Stimulated activated CD8-positive, alpha-beta memory T cell treated with anti-CD3 and anti-CD28 coated beads, Interleukin-4, amount 100 ng/mL, for 48 hours (primary cell): ENCODE data around the gene S100A3.

ENCODE experiments used
- DNase-seq: peaks from one replicate; pipeline ENCODE4 v3.0.0-alpha.2; 2020

The S100A3 gene

DNA sequence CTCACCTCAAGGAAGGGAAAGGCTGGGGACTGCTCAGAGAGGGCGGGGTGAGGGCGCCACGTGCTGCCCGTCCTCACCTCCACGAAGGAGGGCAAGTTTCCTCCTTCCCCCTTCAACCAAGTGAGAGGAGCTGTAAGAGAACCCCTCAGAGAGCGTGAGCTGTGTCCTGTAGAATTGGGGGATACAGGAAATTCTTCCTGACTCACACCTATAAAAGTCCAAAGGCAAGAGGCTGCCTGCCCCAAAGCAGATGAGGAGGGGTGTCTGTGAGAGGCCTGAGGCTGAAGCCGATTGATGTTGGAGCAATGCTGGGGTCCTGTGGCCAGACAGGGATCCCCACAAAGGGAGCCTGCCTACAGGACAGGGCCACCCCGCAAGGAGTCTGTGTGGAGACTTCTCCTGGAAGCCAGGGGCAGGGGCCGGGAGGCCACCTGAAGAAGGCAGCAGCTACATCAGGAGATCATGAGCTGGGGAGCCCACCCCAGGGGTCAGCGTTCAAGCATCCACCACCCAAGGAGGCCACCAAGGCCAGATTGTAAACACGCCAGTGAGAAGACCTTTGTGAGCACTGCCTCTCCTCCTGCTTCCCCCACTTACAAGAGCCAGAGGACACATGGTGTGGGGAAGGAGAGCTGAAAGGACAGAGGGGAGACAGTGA lies 41.0 kb downstream of the S100A3 start:
- no peak for DNase-seq

DNA sequence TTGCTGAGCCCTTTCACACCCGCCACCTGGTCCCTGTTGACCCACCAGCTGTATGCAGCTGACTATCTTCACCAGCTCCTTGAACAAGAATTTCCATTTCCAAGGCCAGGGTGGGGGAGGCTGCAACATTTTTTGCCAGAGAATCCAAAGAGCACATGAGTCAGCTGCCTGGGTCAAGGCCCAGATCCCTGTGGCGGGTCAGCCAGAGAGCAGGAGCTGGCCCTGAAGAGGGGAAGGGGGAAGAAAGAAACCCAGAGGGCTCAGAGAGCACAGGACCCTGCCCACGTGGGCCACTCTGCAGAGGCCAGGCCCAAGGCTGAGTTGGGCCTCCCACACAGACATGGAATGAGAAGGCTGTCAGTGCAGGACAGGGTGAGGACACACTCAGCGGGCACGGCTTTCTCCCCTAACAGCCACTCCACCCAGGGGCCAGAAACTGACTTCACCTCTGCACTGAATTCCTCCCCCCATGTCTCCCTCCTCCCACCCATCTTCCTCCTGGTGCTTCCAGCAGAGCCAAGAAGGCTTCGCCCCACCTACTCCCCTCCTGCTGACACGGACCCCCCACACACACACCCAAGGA lies 42.1 kb downstream of the S100A3 start:
- DNase-seq: no peak

DNA sequence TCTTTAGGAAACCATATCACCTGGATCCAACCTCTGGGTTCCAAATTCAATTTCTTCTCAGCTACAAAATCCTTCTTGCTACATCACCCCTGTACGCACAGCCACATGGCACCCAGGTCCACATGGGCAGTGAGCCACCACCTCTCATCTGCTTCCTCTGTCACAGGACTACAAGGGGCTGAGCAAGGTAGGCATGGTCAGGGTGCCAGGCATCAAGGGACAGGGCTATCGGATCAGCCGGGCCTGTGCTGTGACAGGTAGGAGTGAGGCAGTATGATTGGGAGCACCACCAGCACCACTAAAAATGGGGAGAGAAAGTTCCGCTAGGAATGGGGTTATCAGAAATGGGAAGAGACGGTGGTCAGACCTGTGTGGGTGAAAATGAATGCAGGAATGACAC lies 42.7 kb downstream of the S100A3 start:
- DNase-seq: no peak

DNA sequence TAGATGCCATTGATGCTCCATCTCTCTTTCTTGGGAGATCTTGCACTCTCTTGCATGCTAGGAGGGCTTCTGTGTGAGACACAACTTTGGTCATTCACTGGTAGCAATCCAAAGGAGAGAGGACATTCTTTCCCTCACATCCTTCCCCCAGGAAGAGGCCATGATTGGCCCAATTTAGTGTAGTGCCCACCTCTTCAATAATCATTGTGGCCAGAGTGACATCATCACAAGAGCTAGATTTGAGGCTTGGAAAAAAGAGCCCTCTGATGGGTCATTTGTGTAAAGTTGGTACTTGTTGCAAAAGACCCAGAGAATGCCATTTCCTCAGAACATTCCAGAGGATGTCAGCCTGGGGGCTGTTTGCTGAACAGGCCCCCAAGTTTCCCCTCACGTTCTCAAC lies 43.5 kb downstream of the S100A3 start:
- no peak for DNase-seq

DNA sequence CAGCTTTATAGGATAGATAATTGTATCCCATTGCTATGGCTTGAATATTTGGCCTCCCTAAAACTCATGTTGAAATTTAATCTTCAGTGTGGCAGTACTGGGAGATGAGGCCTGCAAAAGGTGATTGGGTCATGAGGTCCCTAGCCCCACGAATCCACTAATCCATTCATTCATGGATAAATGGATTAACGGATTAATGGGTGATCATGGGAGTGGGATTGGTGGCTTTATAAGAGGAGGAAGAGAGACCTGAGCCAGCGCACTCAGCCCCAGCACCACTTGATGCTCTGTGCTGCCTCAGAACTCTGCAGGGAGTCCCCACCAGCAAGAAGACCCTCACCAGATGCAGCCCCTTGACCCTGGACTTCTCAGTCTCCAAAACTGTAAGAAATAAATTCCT lies 45.3 kb downstream of the S100A3 start:
- no peak for DNase-seq

DNA sequence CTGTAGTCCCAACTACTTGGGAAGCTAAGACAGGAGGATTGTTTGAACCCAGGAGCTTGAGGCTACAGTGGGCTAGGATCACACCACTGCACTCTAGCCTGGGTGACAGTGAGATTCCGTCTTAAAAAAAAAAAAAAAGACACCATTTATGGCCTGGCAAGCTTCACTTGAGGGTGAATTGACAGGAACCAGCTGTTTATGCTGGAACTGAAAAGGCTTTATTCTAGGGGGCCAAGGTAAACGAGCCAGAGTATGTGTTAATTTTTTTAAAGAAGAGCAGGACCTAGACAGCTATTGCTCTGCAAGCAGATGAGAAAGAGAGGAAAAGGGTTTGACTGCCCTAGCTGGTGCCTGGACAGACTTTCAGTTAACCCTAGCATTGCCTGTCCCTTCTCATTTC lies 50.3 kb downstream of the S100A3 start:
- no peak for DNase-seq
